GM12891 (cell line): ENCODE measurements around the gene THSD4.

ENCODE experiments used
- PAX5 ChIP-seq: IDR thresholded peaks from 2 replicates; pipeline ENCODE4 v1.6.1; 2011; ENCODE audit warnings: low read length, moderate library complexity, mild to moderate bottlenecking; ENCODE audit not compliant: insufficient read depth, severe bottlenecking
- POLR2A ChIP-seq: IDR thresholded peaks from 2 replicates; pipeline ENCODE4 v1.6.1; 2011; ENCODE audit warnings: low read depth, low read length, control low read depth
- POLR2AphosphoS5 ChIP-seq: IDR thresholded peaks from 2 replicates; pipeline ENCODE4 v1.6.1; 2011; ENCODE audit warnings: low read depth, low read length, control low read depth
- POU2F2 ChIP-seq: IDR thresholded peaks from 2 replicates; pipeline ENCODE4 v1.6.1; 2011; ENCODE audit warnings: low read depth, mild to moderate bottlenecking, control low read depth, low read length, moderate library complexity
- SPI1 ChIP-seq: IDR thresholded peaks from 2 replicates; pipeline ENCODE4 v1.6.1; 2011; ENCODE audit warnings: low read depth, low read length, control low read depth
- TAF1 ChIP-seq: IDR thresholded peaks from 2 replicates; pipeline ENCODE4 v1.6.1; 2011; ENCODE audit warnings: low read depth, low read length, control low read depth

DNA sequence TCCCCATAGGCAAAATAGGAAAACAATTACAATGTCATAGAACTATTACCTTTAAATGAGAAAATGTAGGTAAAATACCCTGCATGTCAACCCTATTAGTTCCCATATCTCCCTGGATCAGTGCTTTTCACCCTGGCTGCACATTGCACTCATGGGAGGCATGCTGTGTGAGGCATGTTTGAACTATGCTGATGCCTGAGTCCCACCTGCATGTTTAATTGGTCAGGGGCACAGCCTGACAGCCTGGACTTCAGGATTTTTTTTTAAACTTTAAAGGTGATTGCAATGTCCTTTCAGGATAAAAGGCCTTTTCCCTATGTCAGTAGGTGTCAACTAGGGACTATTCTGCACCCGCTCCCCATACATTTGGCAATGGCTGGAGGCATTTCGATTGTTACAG is 559.1 kb downstream of the THSD4 start:
- TF ChIP-seq SPI1 (no peak), POLR2AphosphoS5 (no peak), POLR2A (no peak), TAF1 (no peak), PAX5 (no peak), POU2F2 (no peak)
